Activated CD4-positive, alpha-beta T cell treated with anti-CD3 and anti-CD28 coated beads, Interleukin-2, amount 10 ng/mL, durations not matched to agents 24 days and 14 days (primary cell): ENCODE data around the gene SLC25A53. TPM values are rescaled to one million over a fixed set of nuclear protein-coding genes. Genes with fewer than 3 reads are reported as not detected.
"Not testable (repeated sequence)": the region's sequence is repeated elsewhere in the genome, so short reads cannot be mapped to it uniquely, and the experiment has no call there.

Experiments
- DNase-seq: peaks from one replicate; pipeline ENCODE4 v3.0.0; 2022
- H3K27ac Mint-ChIP-seq: one replicate; pipeline ENCODE4 v1.8.0; 2022; ENCODE audit warnings: mild to moderate bottlenecking, mixed read lengths
- H3K27me3 Mint-ChIP-seq: one replicate; pipeline ENCODE4 v1.8.0; 2022; ENCODE audit warnings: mixed read lengths
- H3K36me3 Mint-ChIP-seq: one replicate; pipeline ENCODE4 v1.8.0; 2022; ENCODE audit warnings: low read depth, mild to moderate bottlenecking, mixed read lengths
- H3K4me1 Mint-ChIP-seq: one replicate; pipeline ENCODE4 v1.8.0; 2021; ENCODE audit warnings: mixed read lengths
- H3K4me3 Mint-ChIP-seq: one replicate; pipeline ENCODE4 v1.8.0; 2022; ENCODE audit warnings: mild to moderate bottlenecking, moderate library complexity, mixed read lengths
- H3K9me3 Mint-ChIP-seq: one replicate; pipeline ENCODE4 v1.8.0; 2021; ENCODE audit warnings: mixed read lengths
- intact Hi-C: fragments of 100-400 bp; cut with micrococcal nuclease; formaldehyde crosslinking; loops from one replicate; pipeline ENCODE4 v1.15.1; 2023
- total RNA-seq: library from RNA; stranded (reverse); gene quantifications from 2 replicates; pipeline ENCODE4 v1.2.3, GENCODE V29; 2022

Gene SLC25A53
- total RNA-seq, 1 donor from 2014 or later = 4.2 TPM

DNA sequence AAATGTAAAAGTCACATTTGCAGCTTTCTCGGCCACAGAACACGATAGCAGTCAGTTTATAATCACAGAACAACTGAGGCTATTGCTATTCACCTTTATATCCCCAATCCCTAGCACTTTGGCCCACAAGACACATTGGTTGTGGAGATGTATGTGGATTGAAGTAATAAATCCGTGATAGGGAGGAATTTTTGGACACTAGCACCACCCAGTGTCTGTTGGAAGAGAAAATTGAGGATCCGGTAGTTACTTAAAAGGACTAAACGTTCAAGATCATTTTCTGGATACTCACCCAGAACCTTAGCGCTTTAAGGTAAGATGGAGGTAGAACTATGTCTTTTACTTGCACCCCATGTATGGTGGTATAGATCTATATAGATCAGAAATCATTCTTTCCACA is 79.0 kb downstream of the SLC25A53 start:
- H3K4me1 Mint-ChIP-seq, H3K4me3 Mint-ChIP-seq, H3K27ac Mint-ChIP-seq, H3K27me3 Mint-ChIP-seq, H3K9me3 Mint-ChIP-seq, H3K36me3 Mint-ChIP-seq, DNase-seq, intact Hi-C loops: not testable (repeated sequence)

DNA sequence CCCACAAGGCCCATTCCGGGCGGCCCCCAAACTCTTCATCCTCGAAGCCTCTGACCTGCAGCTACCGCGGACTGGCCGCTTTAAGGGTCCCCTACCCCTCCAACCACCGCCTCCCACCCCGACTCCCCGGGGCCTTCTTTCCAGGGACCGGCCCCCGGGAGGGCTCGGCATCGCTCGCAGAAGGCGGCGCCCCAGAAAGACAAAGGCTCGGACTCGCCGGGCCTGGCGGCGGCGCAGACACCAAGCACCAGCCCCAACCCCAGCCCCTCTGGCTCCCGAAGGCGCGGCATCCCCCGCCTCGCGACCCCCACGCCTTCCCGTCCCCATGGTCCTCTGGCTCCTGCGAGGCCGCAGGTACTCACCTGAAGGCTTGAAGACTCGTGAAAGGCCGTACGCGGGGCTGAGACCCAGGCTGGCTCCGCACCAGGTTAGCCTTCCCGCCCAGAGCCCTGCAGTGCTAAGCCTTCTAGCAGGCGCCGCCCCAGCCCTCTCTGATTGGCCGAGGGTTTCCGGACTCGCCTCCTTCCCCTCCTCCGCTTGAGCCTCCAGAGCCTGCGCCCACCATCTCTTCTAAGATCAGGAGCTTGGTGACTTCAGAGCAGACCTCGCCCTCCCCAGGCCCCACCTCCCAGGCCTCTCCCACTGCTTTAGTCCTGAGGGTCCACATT is 80.9 kb downstream of the SLC25A53 start, which contains the start of gene TMSB15C:
TMSB15C (minus strand) TSS at position 459 of the 668 bp plus-strand sequence.
- H3K27ac Mint-ChIP-seq, H3K4me3 Mint-ChIP-seq, H3K36me3 Mint-ChIP-seq, DNase-seq, H3K4me1 Mint-ChIP-seq, H3K9me3 Mint-ChIP-seq, H3K27me3 Mint-ChIP-seq, intact Hi-C loops: not testable (repeated sequence)

DNA sequence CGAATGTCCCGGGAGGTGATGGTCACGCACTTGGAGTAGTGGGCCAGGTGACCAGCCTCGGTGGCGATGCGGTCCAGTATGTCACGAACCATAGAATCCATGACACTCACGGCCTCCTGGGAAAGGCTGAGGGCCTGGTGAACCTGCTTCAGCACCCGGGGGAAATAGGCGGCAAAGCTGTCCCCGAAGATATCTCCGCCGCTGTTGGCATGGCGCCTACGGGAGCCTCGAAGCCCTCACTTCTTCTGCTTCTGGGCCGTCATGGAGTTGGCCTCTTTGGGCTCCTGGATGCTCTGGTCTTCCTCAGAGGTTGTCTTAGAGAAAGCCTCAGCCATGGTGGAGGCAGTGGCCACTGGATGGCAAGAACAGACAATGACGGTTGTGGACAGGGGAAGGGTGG is 94.2 kb downstream of the SLC25A53 start:
- H3K27ac Mint-ChIP-seq, H3K4me1 Mint-ChIP-seq, H3K27me3 Mint-ChIP-seq, H3K4me3 Mint-ChIP-seq, H3K36me3 Mint-ChIP-seq, H3K9me3 Mint-ChIP-seq, DNase-seq, intact Hi-C loops: not testable (repeated sequence)

DNA sequence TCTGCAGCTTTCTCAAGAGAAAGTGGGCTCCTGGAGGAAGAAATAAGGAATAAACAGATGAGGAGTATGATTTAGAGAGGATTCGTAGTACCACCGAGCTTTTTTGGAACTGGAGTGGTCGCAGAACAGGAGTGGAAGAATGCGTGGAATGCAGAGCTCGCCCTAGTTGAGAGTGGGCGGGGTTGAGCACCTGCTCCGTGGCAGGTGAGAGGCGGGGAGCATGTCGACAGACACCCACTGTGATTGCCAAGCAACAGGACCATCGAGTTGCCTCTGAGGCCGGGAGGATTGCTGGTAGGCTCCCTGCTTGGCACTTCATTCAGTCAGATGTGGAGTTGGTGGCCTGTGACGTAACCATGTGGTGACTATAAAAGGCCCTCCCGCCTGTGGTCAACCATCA is 101.9 kb downstream of the SLC25A53 start:
- not testable (repeated sequence) for H3K4me3 Mint-ChIP-seq

More for the DNA sequence above, 101.9 kb downstream of the SLC25A53 start:
- H3K27me3 Mint-ChIP-seq, H3K9me3 Mint-ChIP-seq, H3K27ac Mint-ChIP-seq, DNase-seq, H3K36me3 Mint-ChIP-seq, H3K4me1 Mint-ChIP-seq, intact Hi-C loops: not testable (repeated sequence)

Other genes starting within 250 kb of the SLC25A53 start
- 7.3 and 8.7 TPM in 2 replicates for gene TMSB15B, start 194.4 kb downstream of the SLC25A53 start, total RNA-seq
- gene H2BW1, start 143.3 kb downstream of the SLC25A53 start, total RNA-seq = not detected in 2 replicates
- gene H2BW2, start 117.1 kb downstream of the SLC25A53 start, total RNA-seq = not detected in 2 replicates
- gene TMSB15C, start 80.8 kb downstream of the SLC25A53 start, total RNA-seq = 3.1 and 3.6 TPM in 2 replicates
- 0.35 and 0.69 TPM in 2 replicates for gene ZCCHC18, start 44.5 kb downstream of the SLC25A53 start, total RNA-seq
- 10.1 and 10.7 TPM in 2 replicates for gene FAM199X, start 9.4 kb upstream of the SLC25A53 start, total RNA-seq
- gene ESX1, start 97.9 kb upstream of the SLC25A53 start, total RNA-seq = not detected in 2 replicates